Gastrocnemius medialis (tissue), 4 donors: ENCODE results near the gene ARHGAP15.

ENCODE experiments used
- POLR2A ChIP-seq, 2 donors: fragments of 450-650 bp; IDR thresholded peaks; one replicate each; pipeline ENCODE4 v1.6.1; 2017; ENCODE audit warnings: antibody characterized with exemption in 2 of 2, mild to moderate bottlenecking in 2 of 2, moderate library complexity in 2 of 2
- TF ChIP-seq, protein P1 (sequence below), 5 experiments: fragments of 450-650 bp in 3 of 5; fragments of 200-600 bp in 2 of 5; sonication (generic) in 2 of 5; IDR thresholded peaks in 4 of 5; conservative IDR thresholded peaks in 1 of 5; 1 replicate in 4 of 5; 2 replicates in 1 of 5; pipeline ENCODE4 v1.5.1; 2016 to 2019; ENCODE audit warnings: antibody characterized with exemption in 5 of 5, mild to moderate bottlenecking in 3 of 5, moderate library complexity in 3 of 5

DNA sequence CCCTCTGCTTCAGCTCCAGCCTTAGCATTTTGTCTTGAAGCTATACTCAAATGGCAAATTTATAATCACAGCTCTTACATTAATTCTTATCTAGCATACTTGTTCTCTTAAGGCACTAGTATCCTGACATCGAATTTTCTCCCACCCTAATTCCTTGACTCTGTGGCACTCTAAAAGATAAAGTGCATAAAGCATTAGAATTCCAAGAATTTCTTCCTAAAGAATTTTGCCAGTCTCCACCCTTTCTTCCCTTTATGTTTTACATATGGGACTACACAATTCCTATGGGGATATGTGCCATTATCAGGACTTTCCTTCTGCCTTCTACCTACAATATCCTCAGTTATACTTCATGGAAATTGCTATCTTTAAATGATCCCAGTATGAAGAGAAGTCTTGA is 560.3 kb downstream of the ARHGAP15 start:
- TF ChIP-seq, protein P1, sequence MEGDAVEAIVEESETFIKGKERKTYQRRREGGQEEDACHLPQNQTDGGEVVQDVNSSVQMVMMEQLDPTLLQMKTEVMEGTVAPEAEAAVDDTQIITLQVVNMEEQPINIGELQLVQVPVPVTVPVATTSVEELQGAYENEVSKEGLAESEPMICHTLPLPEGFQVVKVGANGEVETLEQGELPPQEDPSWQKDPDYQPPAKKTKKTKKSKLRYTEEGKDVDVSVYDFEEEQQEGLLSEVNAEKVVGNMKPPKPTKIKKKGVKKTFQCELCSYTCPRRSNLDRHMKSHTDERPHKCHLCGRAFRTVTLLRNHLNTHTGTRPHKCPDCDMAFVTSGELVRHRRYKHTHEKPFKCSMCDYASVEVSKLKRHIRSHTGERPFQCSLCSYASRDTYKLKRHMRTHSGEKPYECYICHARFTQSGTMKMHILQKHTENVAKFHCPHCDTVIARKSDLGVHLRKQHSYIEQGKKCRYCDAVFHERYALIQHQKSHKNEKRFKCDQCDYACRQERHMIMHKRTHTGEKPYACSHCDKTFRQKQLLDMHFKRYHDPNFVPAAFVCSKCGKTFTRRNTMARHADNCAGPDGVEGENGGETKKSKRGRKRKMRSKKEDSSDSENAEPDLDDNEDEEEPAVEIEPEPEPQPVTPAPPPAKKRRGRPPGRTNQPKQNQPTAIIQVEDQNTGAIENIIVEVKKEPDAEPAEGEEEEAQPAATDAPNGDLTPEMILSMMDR (IDR thresholded peaks at IDR 0.05 in 4 of 5, conservative IDR thresholded peaks at IDR 0.05 in 1 of 5) = no peak
- TF ChIP-seq POLR2A (IDR thresholded peaks at IDR 0.05) = no peak
